ENCODE results near the gene B3GNT5.

DNA sequence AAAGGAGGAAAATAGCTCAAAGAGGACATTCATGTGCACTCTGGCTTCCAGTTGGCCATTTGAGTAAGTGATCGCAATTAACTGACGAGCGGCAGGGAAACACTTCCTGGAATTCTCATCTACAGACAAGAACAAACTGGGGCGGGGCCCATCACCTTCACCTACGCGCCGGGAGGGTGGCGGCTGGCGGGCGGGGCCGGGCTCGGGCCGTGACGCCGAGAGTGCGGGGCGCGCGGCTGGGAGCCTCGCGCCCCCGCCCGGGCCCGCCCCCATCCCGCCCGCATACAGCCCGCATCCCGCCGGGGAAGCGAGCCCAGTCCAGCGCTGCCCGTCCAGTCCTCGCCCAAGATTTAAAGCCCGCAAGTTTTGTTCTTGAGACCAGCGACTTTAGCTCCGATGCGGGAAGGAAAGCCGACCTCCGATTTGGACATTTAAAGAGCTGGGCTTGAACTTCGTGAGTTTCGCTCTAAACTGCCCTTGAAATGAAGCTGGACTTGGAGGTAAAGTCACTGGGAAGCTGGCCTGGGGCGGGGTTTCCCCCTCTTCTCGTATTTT, at the start of gene B3GNT5:
- TF ChIP-seq JUN (CRISPR knock-in tag; IDR thresholded peaks at IDR 0.05) (no peak), RELA (CRISPR knock-in tag; IDR thresholded peaks at IDR 0.05; ENCODE audit: borderline replicate concordance) (no peak), ZNF423 (CRISPR knock-in tag; IDR thresholded peaks at IDR 0.05) (no peak), GABPB1 (CRISPR knock-in tag; IDR thresholded peaks at IDR 0.05) (no peak), CTCF (IDR thresholded peaks at IDR 0.05) (no peak), E2F4 (CRISPR knock-in tag; IDR thresholded peaks at IDR 0.05; ENCODE audit: borderline replicate concordance, low read depth) (no peak), TCF7 (CRISPR knock-in tag; IDR thresholded peaks at IDR 0.05; ENCODE audit: low read depth) (no peak)
